Rectal smooth muscle tissue (tissue), 1 donor: Measurements from ENCODE around the gene FRG2.
"Not testable (repeated sequence)": the region's sequence is repeated elsewhere in the genome, so short reads cannot be mapped to it uniquely, and the experiment has no call there.

Source experiments
- H3K27ac ChIP-seq: one replicate; pipeline ENCODE4 v1.7.0; 2013; ENCODE audit warnings: low read depth, low read length, inconsistent platforms
- H3K27me3 ChIP-seq: one replicate; pipeline ENCODE4 v1.7.0; 2013; ENCODE audit warnings: low read length; ENCODE audit not compliant: control insufficient read depth, insufficient read depth
- H3K36me3 ChIP-seq: one replicate; pipeline ENCODE4 v1.7.0; 2013; ENCODE audit warnings: low read length; ENCODE audit not compliant: control insufficient read depth, insufficient read depth
- H3K4me1 ChIP-seq: one replicate; pipeline ENCODE4 v1.7.0; 2013; ENCODE audit warnings: low read length; ENCODE audit not compliant: control insufficient read depth, insufficient read depth
- H3K4me3 ChIP-seq: one replicate; pipeline ENCODE4 v1.7.0; 2013; ENCODE audit warnings: low read length
- H3K9ac ChIP-seq: one replicate; pipeline ENCODE4 v1.7.0; 2013; ENCODE audit warnings: low read length

Gene FRG2

DNA sequence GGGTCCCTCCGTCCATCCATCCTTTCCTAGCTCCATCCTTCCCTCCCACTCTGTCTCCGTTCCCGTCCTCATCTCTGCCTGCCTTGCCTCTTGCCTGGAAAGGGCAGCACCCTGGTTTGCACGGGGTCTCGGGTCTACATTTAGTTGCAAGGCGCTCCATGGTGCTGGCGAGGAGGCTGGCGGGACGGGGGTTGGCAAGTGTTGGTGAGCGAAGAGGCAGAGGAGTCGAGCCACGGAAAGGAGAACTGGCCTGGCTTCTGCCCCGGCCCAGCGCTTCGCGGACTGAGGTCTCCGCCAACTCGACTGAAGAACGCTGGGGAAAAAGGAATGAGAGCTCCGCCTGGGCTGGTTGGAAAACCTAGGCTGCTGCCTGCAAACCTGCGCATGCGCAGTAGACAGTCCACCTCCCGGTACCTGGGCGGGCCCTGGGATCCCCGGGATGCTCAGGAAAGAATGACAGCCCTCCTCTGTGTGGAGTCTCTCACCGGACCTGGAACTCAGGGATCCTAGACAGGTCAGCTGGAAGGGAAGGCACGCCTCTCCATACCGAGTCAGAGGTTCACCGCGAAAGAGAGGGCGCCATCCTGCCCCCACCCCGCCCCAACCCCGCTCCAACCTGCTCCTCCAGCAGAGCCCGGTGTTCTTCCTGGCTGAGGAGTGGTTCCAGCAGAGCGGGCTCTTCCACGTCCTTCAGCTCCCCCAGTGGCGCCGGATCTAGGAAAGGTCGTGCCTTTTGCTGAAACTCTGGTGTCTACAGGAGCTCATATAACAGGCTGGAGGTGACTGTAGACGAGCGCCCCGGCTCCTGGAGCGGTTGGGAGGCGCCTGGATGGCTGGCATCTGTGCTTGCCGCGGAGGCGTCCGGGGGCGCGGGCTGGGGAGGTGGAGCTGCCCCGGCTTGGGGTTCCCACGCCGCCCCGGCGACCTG, 6.0 kb downstream of the FRG2 start:
- Histone ChIP-seq H3K4me1 (no peaks in the 10 kb centered on the region), H3K27ac (no peak overlapping the region), H3K36me3 (no peaks in the 10 kb centered on the region), H3K27me3 (peaks cover 18% of the 10 kb centered on the region), H3K9ac (no peak overlapping the region), H3K4me3 (peak overlapping the region; percentile 27)

GRCh38 chr4:190019859-190020463, 7.1 kb downstream of the FRG2 start:
- peaks cover 18% of the 10 kb centered on the region for H3K27me3 ChIP-seq

GRCh38 chr4:190019023-190019858, 7.8 kb downstream of the FRG2 start:
- H3K4me1 ChIP-seq: no peaks in the 10 kb centered on the region
- no peak overlapping the region for H3K9ac ChIP-seq
- no peak overlapping the region for H3K4me3 ChIP-seq
- peaks cover 18% of the 10 kb centered on the region for H3K27me3 ChIP-seq
- no peaks in the 10 kb centered on the region for H3K36me3 ChIP-seq
- no peak overlapping the region for H3K27ac ChIP-seq

More at GRCh38 chr4:190019859-190020463, 7.1 kb downstream of the FRG2 start:
- H3K9ac ChIP-seq, H3K4me1 ChIP-seq, H3K36me3 ChIP-seq, H3K27ac ChIP-seq, H3K4me3 ChIP-seq: not testable (repeated sequence)

DNA sequence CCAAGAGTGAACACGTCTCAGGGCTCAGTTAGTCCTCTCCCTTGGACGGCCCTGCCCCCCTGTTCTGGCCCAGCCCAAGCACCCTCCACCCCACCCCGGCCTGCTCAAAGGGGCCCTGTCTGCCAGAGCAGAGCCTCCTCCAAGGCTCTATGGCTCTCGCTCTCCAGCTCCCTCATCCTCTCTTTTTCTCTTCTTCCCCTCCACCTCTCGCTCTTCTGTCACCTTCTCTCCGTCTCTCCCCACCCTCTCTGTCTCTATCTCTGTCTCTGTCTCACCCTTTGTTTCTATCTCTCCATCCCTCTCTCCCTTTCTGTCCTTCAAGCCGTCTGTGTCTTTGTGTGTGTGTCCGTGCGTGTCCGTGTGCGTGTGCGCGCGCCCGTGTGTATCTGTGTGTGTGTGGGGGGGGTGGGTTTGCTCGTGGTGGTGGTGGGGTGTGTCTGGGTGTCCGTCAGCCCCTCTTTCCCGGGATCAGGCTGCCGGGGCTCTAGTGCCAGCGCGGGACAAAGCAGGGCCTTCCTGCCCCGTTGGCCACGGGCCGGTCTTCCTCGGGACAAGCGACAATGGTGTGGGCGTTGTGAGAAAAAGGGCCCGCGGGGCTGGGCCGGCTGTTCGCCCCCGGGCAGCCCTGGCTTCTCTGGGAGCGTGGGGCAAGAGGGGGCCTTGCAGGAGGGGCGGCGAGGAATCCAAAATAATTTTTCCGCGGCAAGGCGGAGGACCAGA, 8.7 kb downstream of the FRG2 start:
- Histone ChIP-seq H3K4me3 (no peak overlapping the region), H3K36me3 (no peaks in the 10 kb centered on the region), H3K4me1 (no peaks in the 10 kb centered on the region), H3K27me3 (peaks cover 18% of the 10 kb centered on the region), H3K9ac (no peak overlapping the region), H3K27ac (no peak overlapping the region)

DNA sequence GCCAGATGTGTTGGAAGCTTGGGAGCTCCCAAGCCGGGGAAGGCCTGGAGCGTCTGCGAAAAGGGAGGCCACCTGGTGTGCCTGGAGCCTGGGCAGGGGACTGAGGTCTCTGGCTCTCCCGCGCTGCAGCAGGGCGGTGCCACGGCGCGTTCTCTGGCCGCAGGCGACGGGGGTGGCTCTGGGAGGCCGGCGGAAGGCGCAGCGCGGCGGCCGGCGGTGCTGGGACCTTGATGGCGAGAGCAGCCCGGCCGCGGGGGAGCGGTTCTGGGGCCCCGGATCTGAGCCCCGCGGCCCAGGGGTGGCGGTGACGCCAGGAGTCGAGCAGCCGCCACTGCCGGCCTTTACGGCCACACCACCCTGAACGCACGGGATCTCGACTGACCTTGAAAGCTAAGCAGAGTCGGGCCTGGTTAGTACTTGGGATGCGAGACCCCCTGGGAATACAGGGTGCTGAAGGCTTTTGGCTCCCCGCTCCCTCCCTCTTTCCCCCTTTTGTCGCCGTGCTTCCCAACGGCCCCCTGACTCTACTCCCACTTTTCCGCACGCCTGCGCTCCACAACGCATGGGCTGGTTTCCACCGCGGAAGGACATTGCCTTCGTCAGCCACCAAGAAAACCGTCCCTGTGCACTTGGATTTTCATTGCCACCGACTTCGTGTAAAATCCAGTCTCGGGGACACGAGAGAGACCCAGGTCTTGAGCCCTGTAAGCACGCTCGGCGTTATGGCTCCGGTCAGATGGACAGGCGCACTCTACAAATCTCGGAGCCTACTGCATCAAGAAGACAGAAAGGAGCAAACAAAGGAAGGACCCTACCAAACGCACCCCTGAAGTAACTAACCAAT, 9.5 kb downstream of the FRG2 start:
- H3K36me3 ChIP-seq: no peaks in the 10 kb centered on the region
- peaks cover 18% of the 10 kb centered on the region for H3K27me3 ChIP-seq
- H3K9ac ChIP-seq: no peak overlapping the region
- no peaks in the 10 kb centered on the region for H3K4me1 ChIP-seq
- no peak overlapping the region for H3K27ac ChIP-seq
- no peak overlapping the region for H3K4me3 ChIP-seq

GRCh38 chr4:190016369-190017289, 10.4 kb downstream of the FRG2 start:
- no peak overlapping the region for H3K9ac ChIP-seq
- no peaks in the 10 kb centered on the region for H3K4me1 ChIP-seq
- no peak overlapping the region for H3K27ac ChIP-seq
- H3K4me3 ChIP-seq: no peak overlapping the region
- no peaks in the 10 kb centered on the region for H3K36me3 ChIP-seq
- peaks cover 18% of the 10 kb centered on the region for H3K27me3 ChIP-seq

GRCh38 chr4:190015538-190016368, 11.3 kb downstream of the FRG2 start:
- Histone ChIP-seq H3K27ac (no peak overlapping the region), H3K36me3 (no peaks in the 10 kb centered on the region), H3K27me3 (peaks cover 18% of the 10 kb centered on the region), H3K9ac (no peak overlapping the region), H3K4me1 (no peaks in the 10 kb centered on the region), H3K4me3 (no peak overlapping the region)

- Histone ChIP-seq H3K4me1 (no peaks in the 10 kb centered on the region), H3K36me3 (no peaks in the 10 kb centered on the region), H3K27ac (no peak overlapping the region), H3K9ac (no peak overlapping the region), H3K4me3 (no peak overlapping the region), H3K27me3 (peaks cover 18% of the 10 kb centered on the region)
Observed at GRCh38 chr4:190014771-190015537, 12.1 kb downstream of the FRG2 start.

GRCh38 chr4:189989941-189990340, 37.1 kb downstream of the FRG2 start:
- H3K27me3 ChIP-seq: not testable (repeated sequence)

More at GRCh38 chr4:189989941-189990340, 37.1 kb downstream of the FRG2 start:
- not testable (repeated sequence) for H3K4me3 ChIP-seq, H3K27ac ChIP-seq, H3K36me3 ChIP-seq, H3K9ac ChIP-seq, H3K4me1 ChIP-seq
